Left kidney (tissue), 2 donors: Measurements from ENCODE around the gene DNM2. TPM values are rescaled to one million over a fixed set of nuclear protein-coding genes. Genes with fewer than 3 reads are reported as not detected.
A peak's percentile ranks its signal among the peaks of the same experiment; 100 is the strongest.
"Not testable (repeated sequence)": the region's sequence is repeated elsewhere in the genome, so short reads cannot be mapped to it uniquely, and the experiment has no call there.

ENCODE experiments used
- DNase-seq: peaks from one replicate; pipeline ENCODE4 v3.0.0-alpha.2; 2013
- polyA plus RNA-seq: library from polyadenylated mRNA; unstranded; fragments of 120-200 nt; gene quantifications from one replicate; pipeline ENCODE4 v1.2.1, GENCODE V29; 2013; ENCODE audit not compliant: insufficient read length

DNM2 gene
- polyA plus RNA-seq, 1 donor, result 155 TPM

DNA sequence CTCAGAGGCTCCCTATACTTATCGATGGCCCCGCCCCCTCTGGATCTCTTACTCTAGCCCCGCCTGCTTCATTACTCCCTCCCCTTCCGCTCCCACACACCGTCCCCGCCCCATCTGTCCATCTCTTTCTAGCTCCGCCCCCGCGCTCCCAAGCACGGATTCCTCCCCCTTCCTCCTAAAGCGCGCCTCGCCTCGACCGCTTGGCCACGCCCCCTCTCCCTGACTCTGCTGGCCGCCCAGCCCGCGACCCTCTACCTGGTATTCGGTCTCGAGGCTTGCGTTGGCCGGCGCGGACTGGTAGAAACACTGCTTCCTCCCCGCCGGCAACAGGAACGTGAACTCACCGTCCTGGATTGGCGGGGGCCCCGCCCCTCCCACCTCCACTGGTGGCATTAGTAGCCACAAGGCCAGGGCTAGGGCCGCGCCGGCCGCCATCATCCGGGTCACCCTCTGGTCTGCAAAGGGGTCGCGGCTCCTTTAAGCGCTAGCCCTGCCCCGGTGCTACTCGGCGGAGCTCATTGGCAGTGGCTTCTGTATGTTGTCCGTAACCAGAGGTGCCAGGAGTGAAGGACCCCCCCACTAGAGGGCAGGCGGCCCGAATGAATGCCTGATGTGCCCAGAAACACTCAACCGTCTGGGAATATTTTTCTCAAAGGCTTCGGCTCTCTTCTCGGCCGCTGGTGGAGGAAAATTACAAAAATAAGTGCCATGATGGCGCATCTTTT is 118.0 kb downstream of the DNM2 start, which contains the start of gene TMED1:
TSS of gene TMED1 (minus strand) at position 459 of the 725 bp plus-strand sequence. CDS start at position 438, 21 bp downstream.
- peak; percentile 99 for DNase-seq

DNA sequence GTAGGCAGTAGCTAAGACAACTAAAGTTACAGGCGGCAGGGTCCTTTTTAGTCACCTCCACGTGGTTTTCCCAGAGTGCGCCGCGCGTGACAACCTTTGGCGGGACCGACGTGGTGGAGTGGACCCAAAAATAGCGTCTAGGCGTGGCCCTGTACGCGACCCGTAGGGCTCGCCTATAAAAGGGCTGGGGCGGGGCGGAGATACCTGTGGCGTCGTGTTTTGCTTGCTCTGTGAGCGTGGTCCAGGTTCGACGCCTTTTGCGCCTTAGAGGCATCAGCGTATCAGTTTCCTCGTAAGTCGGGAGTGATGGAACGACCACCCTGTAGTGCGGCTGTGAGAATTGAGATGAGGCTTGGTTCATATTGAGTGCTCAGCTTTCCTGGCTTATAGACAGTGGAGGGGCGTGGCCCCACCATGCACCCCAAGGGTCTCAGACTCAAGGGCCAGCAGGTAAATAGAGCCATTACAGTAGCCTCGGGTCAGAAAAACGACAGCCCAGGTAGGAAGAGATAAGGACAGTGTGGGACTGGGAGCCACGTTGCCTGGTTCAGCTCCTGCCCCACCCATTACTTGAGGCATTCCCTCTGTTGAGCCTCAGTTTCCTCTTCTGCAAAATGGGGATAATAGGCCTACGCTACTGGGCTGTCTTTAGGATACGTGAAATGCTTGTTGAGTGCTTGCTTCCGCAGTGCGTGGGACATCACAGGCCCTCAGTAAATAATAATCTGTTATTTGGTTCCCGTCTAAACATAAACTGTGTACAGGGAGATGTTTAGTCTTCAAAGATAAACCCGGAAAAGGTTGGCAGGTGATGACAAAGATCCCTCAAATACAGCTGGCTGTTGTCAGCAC is 118.8 kb downstream of the DNM2 start:
- DNase-seq, result no peak

GRCh38 chr19:10837649-10838048 is 119.8 kb downstream of the DNM2 start:
- DNase-seq, result not testable (repeated sequence)

- no peak for DNase-seq
These were observed 120.5 kb downstream of the DNM2 start for GRCh38 chr19:10838377-10838776.

DNA sequence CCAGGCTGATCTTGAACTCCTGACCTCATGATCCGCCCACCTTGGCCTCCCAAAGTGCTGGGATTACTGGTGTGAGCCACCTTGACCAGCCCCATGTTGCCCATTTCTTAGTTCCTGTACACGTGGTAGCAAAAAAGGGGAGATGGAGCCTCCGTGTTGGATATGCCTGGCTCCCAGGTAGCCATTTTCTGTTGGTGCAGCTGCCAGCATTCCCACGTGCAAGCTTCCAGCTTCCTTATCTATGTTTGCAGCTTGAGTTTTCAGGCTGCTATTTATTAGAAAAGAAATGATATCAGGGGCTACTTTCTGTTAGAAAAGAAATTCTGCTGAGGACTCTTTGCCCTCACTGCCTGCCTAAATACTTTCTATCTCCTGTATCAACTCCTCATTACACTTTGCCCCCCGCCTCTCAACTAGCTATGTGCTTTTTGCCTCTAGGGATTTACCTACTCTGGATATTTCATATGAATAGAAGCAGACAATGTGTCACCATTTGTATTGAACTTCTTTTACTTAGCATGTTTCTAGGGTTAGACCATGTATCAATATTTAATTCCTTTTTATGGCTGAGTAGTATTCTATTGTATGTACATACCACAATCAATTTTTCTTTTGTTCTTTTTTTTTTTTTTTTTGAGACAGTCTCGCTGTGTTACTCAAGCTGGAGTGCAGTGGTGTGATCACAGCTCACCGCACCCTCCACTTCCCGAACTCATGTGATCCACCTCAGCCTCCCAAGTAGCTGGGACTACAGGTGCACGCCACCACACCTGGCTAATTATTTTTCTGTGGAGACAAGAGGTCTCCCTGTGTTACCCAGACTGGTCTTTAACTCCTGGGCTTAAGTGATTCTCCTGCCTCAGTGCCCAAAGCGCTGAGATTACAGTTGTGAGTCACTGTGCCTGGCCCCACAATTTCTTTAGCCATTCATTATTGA is 121.5 kb downstream of the DNM2 start:
- no peak for DNase-seq

GRCh38 chr19:10842788-10843187 is 124.9 kb downstream of the DNM2 start:
- no peak for DNase-seq

DNA sequence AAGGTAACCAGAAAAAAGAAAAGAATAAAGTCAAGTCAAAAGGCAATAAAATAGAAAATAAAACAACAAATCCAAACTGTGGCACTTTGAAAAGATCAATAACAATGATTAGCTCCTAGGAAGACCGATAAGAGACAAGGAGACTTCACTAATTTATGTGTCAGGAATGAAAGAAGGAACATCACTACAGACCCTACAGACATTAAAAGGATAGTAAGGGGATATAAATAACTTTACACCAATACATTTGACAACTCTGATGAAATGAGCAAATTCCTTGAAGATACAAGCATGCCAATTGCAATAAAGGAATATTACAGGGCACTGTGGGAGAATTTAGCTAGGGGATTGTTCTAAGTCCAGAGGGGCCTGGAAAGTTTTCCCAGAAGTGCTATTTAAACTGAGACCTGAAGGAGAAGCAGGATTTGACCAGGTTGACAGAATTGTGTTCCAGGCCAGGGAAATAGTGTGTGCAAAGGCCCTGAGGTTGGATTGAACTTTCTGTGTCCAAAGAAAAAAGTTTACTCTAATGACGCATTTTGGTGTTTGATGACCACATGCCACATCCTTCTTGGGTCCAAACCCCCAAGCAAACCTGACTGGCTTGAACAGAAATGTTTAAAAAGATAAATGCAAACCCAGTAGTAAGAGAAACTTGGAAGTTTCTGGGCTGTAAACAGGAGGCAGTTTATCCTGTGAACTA is 128.8 kb downstream of the DNM2 start:
- no peak for DNase-seq

DNA sequence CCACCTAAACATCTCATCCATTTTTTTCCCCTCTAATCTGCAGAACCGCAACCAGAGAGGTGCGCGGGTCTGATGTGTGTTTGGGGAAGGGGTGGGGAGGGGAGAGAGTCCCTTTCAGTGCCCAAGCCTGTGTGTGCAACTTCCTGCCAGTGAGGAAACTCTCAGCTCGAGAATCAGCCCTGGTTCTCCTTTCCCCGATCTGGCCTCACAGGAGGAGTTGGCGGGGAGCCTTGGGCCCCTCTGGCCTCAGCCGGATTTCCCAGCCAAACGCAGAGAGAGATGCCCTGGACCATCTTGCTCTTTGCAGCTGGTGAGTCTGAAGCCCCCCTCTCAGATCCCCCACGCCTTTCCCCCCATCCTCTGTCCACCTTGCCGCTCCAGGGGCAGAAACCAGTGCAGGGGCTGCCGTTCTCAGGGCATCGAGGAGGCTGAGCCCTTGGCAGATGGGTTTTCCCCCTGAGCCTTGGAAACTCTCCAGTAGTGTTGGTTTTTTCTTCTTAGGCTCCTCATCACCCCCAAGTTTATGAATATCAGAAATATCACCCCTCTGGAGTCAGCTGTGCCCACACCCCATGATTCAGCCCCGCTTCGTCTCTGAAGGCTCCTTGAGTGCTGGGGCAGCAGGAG is 130.5 kb downstream of the DNM2 start, which contains the start of gene C19orf38:
TSS of gene C19orf38 (plus strand) at position 186 of the 627 bp plus-strand sequence. CDS start at position 280, 94 bp downstream.
- no peak for DNase-seq

DNA sequence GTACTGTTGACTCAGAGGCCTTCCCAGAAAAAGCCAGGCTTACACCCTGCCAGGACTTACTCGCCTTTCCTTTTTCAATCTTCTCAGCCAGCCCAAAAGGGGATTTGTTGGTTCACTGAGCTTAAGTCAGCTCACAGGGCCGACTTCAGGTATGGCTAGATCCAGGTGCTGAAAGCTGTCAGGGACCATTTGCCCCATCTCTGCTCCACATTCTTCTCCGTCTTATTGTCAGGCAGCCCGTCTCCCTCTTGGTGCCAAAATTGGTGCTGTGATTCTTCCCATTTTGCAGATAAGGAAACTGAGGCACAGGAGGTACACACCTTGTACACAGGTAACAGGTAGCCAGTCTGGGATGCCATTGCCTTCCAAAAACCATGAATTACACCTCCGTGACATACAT is 132.8 kb downstream of the DNM2 start:
- no peak for DNase-seq

GRCh38 chr19:10852098-10852800 is 134.4 kb downstream of the DNM2 start:
- no peak for DNase-seq

- DNase-seq, result no peak
These were observed 135.1 kb downstream of the DNM2 start for GRCh38 chr19:10852941-10853340.

- DNase-seq, result no peak
These were observed 136.6 kb downstream of the DNM2 start for GRCh38 chr19:10854350-10855089.

GRCh38 chr19:10855879-10856522 is 138.1 kb downstream of the DNM2 start:
- no peak for DNase-seq

GRCh38 chr19:10856899-10857298 is 139.0 kb downstream of the DNM2 start:
- not testable (repeated sequence) for DNase-seq

- no peak for DNase-seq
These were observed 140.4 kb downstream of the DNM2 start for GRCh38 chr19:10858204-10858828.

DNA sequence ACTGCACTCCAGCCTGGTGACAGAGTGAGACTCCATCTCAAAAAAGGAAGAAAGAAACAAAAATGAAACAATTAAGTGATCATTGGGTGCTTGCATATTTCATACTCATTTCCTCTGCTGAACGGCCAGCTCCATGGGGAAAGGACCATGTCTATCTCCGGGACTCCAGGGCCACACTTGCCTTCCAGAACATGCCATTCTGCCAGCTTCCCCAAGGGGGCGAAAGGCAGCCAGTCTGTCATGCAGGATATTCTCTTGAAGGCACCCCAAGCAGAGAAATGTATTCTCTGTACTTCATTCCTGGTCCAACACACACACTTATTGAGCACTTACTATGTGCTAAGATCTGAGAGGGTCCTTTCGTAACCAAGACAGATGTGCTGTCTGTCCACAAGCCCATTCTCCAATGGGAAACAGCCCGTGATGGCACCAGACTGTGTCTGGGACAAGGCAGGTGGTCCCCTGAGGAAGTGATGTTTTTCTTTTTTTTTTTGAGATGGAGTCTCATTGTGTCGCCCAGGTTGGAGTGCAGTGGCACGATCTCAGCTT is 143.3 kb downstream of the DNM2 start:
- DNase-seq, result no peak

- DNase-seq, result no peak
These were observed 144.8 kb downstream of the DNM2 start for GRCh38 chr19:10862561-10863106.
